ENCODE data around the gene SULT1A4.
"Not testable (repeated sequence)": the region's sequence is repeated elsewhere in the genome, so short reads cannot be mapped to it uniquely, and the experiment has no call there.

- TF ChIP-seq YY1 (IDR thresholded peaks at IDR 0.05; ENCODE audit: insufficient read depth, insufficient read length); ZNF274 (IDR thresholded peaks at IDR 0.05; ENCODE audit: low read depth, low read length): not testable (repeated sequence)
Measured at GRCh38 chr16:29457660-29458059, 2.1 kb upstream of the SULT1A4 start.

Measured in NT2/D1 (cell line).